Natural killer cell (primary cell): ENCODE measurements around the gene FARS2. TPM values are rescaled to one million over a fixed set of nuclear protein-coding genes. Genes with fewer than 3 reads are reported as not detected.

ENCODE experiments used
- ATAC-seq, 3 donors: fragments of 150-1000 bp in 2 of 3; fragments of 200-7000 bp in 1 of 3; cut with Tn5 transposase; 1 replicate in 1 of 3; 2 replicates in 2 of 3; pipeline ENCODE4 v1.10.0; 2021; ENCODE audit warnings: mild to moderate bottlenecking in 2 of 3, moderate library complexity in 2 of 3
- DNase-seq, 2 donors: peaks; one replicate each; pipeline versions ENCODE4 v3.0.0 to v3.0.0-alpha.2; 2013 to 2021; ENCODE audit warnings: mixed read lengths in 1 of 2
- H3K27ac ChIP-seq: one replicate; pipeline ENCODE4 v1.5.1; 2013; ENCODE audit warnings: mild to moderate bottlenecking, low read length
- H3K27me3 ChIP-seq: one replicate; pipeline ENCODE4 v1.6.1; 2013; ENCODE audit warnings: low read length; ENCODE audit not compliant: control insufficient read depth, insufficient read depth
- H3K36me3 ChIP-seq: one replicate; pipeline ENCODE4 v1.6.1; 2013; ENCODE audit warnings: low read length; ENCODE audit not compliant: control insufficient read depth, insufficient read depth
- H3K4me1 ChIP-seq: one replicate; pipeline ENCODE4 v1.6.1; 2013; ENCODE audit warnings: low read length; ENCODE audit not compliant: control insufficient read depth, insufficient read depth
- H3K4me3 ChIP-seq: one replicate; pipeline ENCODE4 v1.5.1; 2013; ENCODE audit warnings: low read length
- H3K9me3 ChIP-seq: one replicate; pipeline ENCODE4 v1.6.1; 2013; ENCODE audit warnings: low read length; ENCODE audit not compliant: control insufficient read depth, insufficient read depth
- H3K27ac Mint-ChIP-seq, 2 donors: one replicate each; pipeline ENCODE4 v1.8.0; 2022; ENCODE audit warnings: mild to moderate bottlenecking in 2 of 2, mixed read lengths in 2 of 2, moderate library complexity in 1 of 2
- H3K27me3 Mint-ChIP-seq, 2 donors: one replicate each; pipeline ENCODE4 v1.8.0; 2022; ENCODE audit warnings: low read depth in 2 of 2, mixed read lengths in 2 of 2
- H3K36me3 Mint-ChIP-seq: one replicate; pipeline ENCODE4 v1.8.0; 2022; ENCODE audit warnings: mixed read lengths
- H3K4me1 Mint-ChIP-seq, 2 donors: one replicate each; pipeline ENCODE4 v1.8.0; 2022; ENCODE audit warnings: mixed read lengths in 2 of 2
- H3K4me3 Mint-ChIP-seq: one replicate; pipeline ENCODE4 v1.8.0; 2022; ENCODE audit warnings: mild to moderate bottlenecking, moderate library complexity, mixed read lengths
- H3K9me3 Mint-ChIP-seq, 2 donors: one replicate each; pipeline ENCODE4 v1.8.0; 2022; ENCODE audit warnings: mixed read lengths in 2 of 2
- CTCF ChIP-seq: fragments of 200-600 bp; IDR thresholded peaks from one replicate; pipeline ENCODE4 v1.8.0; 2022; ENCODE audit warnings: antibody characterized with exemption
- WGBS: methylation state at CpG from one replicate; pipeline ENCODE4 v1.1.7; 2013; ENCODE audit warnings: missing lambda C conversion rate; ENCODE audit not compliant: insufficient coverage; 5-methylcytosine and 5-hydroxymethylcytosine counted together
- intact Hi-C: fragments of 100-400 bp; cut with micrococcal nuclease; formaldehyde crosslinking; loops from one replicate; pipeline ENCODE4 v1.14.2; 2022
- total RNA-seq, 4 donors: library from RNA; stranded (reverse); fragments of 120-200 nt in 1 of 4; gene quantifications; one replicate each; pipeline versions ENCODE4 v1.2.3 to v1.2.4, GENCODE V29; 2013 to 2022

The FARS2 gene
- total RNA-seq, 3 donors from 2014 or later (not counting 1 experiment from before 2014, with no cell fraction given), result 15.3 to 24.8 (median 22.7) TPM

GRCh38 chr6:5249451-5250122 is 11.7 kb upstream of the FARS2 start:
- no peak overlapping the region for H3K27ac Mint-ChIP-seq
- Histone ChIP-seq H3K4me1 (no peaks in the 10 kb centered on the region), H3K27ac (no peak overlapping the region), H3K27me3 (no peaks in the 10 kb centered on the region), H3K4me3 (no peak overlapping the region), H3K9me3 (no peaks in the 10 kb centered on the region), H3K36me3 (no peaks in the 10 kb centered on the region)
- no peaks in the 10 kb centered on the region for H3K9me3 Mint-ChIP-seq
- TF ChIP-seq CTCF, result no peak
- H3K27me3 Mint-ChIP-seq, result no peaks in the 10 kb centered on the region
- no peaks in the 10 kb centered on the region for H3K36me3 Mint-ChIP-seq
- intact Hi-C loops, result no loop called here
- WGBS, result 91% methylated on average over 5 of the region's 5 CpGs
- DNase-seq (no peak), ATAC-seq (no peak)
- H3K4me1 Mint-ChIP-seq, result no peaks in the 10 kb centered on the region
- H3K4me3 Mint-ChIP-seq, result no peak overlapping the region

GRCh38 chr6:5250451-5250850 is 10.9 kb upstream of the FARS2 start:
- ATAC-seq, result no peak
- no peaks in the 10 kb centered on the region for H3K36me3 ChIP-seq
- H3K4me3 ChIP-seq, result no peak overlapping the region
- TF ChIP-seq CTCF, result no peak
- no peak overlapping the region for H3K27ac ChIP-seq
- Mint-ChIP-seq H3K4me1 (no peaks in the 10 kb centered on the region), H3K27me3 (no peaks in the 10 kb centered on the region), H3K9me3 (no peaks in the 10 kb centered on the region), H3K27ac (no peak overlapping the region), H3K4me3 (no peak overlapping the region), H3K36me3 (no peaks in the 10 kb centered on the region)
- no peaks in the 10 kb centered on the region for H3K27me3 ChIP-seq
- no peaks in the 10 kb centered on the region for H3K4me1 ChIP-seq
- no peaks in the 10 kb centered on the region for H3K9me3 ChIP-seq
- WGBS, result 100% methylated on average over 1 of the region's 3 CpGs
- intact Hi-C loops, result no loop called here
- DNase-seq, result no peak

GRCh38 chr6:5250911-5251310 is 10.4 kb upstream of the FARS2 start:
- Histone ChIP-seq H3K9me3 (no peaks in the 10 kb centered on the region), H3K27me3 (no peaks in the 10 kb centered on the region), H3K27ac (no peak overlapping the region), H3K4me3 (no peak overlapping the region), H3K36me3 (no peaks in the 10 kb centered on the region), H3K4me1 (no peaks in the 10 kb centered on the region)
- Mint-ChIP-seq H3K27ac (no peak overlapping the region), H3K9me3 (no peaks in the 10 kb centered on the region), H3K27me3 (no peaks in the 10 kb centered on the region), H3K4me1 (no peaks in the 10 kb centered on the region), H3K36me3 (no peaks in the 10 kb centered on the region), H3K4me3 (no peak overlapping the region)
- no peak for TF ChIP-seq CTCF
- ATAC-seq (no peak), DNase-seq (peak in 1 of 2 donors; percentile 19)
- 94% methylated on average over 4 of the region's 4 CpGs for WGBS
- intact Hi-C loops, result no loop called here

GRCh38 chr6:5256952-5257351 is 4.4 kb upstream of the FARS2 start:
- no peaks in the 10 kb centered on the region for H3K27me3 Mint-ChIP-seq
- H3K36me3 Mint-ChIP-seq, result no peaks in the 10 kb centered on the region
- H3K27ac ChIP-seq, result no peak overlapping the region
- intact Hi-C loops, result no loop called here
- H3K9me3 ChIP-seq, result no peaks in the 10 kb centered on the region
- H3K27me3 ChIP-seq, result no peaks in the 10 kb centered on the region
- no peak overlapping the region for H3K4me3 Mint-ChIP-seq
- H3K4me1 Mint-ChIP-seq, result peaks cover 19 to 21% of the 10 kb centered on the region in 2 donors
- ATAC-seq (no peak), DNase-seq (no peak)
- no peaks in the 10 kb centered on the region for H3K9me3 Mint-ChIP-seq
- no peaks in the 10 kb centered on the region for H3K36me3 ChIP-seq
- H3K27ac Mint-ChIP-seq, result no peak overlapping the region
- H3K4me1 ChIP-seq, result peaks cover 9% of the 10 kb centered on the region
- TF ChIP-seq CTCF, result no peak
- H3K4me3 ChIP-seq, result no peak overlapping the region
- WGBS, result 95% methylated on average over 3 of the region's 3 CpGs
